22Rv1 (cell line): ENCODE measurements around the gene TMEM196.

Experiments
- ZFX ChIP-seq: fragments of 450-650 bp; IDR thresholded peaks from 2 replicates; pipeline ENCODE4 v1.6.1; 2017; ENCODE audit warnings: antibody characterized with exemption, borderline replicate concordance
- TF ChIP-seq, protein P1 (sequence below): fragments of 450-650 bp; IDR thresholded peaks from 2 replicates; pipeline ENCODE4 v1.5.1; 2017; ENCODE audit warnings: mild to moderate bottlenecking

DNA sequence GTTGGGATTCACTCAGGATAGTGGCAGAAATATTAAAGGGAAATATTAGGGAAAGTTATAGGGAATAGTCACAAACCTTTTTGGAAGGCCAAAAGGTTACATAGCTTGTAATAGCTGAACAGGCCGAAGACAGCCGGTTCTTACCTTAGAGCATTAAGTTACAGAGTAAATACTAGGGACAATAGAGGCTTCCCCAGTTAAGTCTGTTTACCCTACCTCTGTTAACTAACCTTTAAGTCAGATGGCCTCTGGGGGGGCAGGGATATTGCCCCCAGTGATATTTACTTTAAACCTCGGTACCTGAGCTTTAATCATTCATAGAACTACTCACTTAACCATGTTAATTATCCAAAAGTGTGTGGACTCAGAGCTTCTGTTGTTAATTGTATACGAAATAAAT, 71.9 kb downstream of the TMEM196 start:
- TF ChIP-seq, protein P1, sequence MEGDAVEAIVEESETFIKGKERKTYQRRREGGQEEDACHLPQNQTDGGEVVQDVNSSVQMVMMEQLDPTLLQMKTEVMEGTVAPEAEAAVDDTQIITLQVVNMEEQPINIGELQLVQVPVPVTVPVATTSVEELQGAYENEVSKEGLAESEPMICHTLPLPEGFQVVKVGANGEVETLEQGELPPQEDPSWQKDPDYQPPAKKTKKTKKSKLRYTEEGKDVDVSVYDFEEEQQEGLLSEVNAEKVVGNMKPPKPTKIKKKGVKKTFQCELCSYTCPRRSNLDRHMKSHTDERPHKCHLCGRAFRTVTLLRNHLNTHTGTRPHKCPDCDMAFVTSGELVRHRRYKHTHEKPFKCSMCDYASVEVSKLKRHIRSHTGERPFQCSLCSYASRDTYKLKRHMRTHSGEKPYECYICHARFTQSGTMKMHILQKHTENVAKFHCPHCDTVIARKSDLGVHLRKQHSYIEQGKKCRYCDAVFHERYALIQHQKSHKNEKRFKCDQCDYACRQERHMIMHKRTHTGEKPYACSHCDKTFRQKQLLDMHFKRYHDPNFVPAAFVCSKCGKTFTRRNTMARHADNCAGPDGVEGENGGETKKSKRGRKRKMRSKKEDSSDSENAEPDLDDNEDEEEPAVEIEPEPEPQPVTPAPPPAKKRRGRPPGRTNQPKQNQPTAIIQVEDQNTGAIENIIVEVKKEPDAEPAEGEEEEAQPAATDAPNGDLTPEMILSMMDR: no peak
- no peak for TF ChIP-seq ZFX
